OCI-LY1 (cell line): ENCODE data around the gene COL23A1.

Experiments used
- EZH2 ChIP-seq: fragments of 200-600 bp; sonication (generic), shearing (Covaris generic); IDR thresholded peaks from 2 replicates; pipeline ENCODE4 v1.8.0; 2017; ENCODE audit warnings: borderline replicate concordance, mixed run types, mild to moderate bottlenecking, antibody characterized with exemption, low read length, moderate library complexity, mixed read lengths
- TF ChIP-seq, protein P1 (sequence below): fragments of 200-600 bp; sonication (generic), shearing (Covaris generic); IDR thresholded peaks from 2 replicates; pipeline ENCODE4 v1.5.1; 2017; ENCODE audit warnings: mild to moderate bottlenecking, antibody characterized with exemption, low read length, moderate library complexity, mixed read lengths

DNA sequence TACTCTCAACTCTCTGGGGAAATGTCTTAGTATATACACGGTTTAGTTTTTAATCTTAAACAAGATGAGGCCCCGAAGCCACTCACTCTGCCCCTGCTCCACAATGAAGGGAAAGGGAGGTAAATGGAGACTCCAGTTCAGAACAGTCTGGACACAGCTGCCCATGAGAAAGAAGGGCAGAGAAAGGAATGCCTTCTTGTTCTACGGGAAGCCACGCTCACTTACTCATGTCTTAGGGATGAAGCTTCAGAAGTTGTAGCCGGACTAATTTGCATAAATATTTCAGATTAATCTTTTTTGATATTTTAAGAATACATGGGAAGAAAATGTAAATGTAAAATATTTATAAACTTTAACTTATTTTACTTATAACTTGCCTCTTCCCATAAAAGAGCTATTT lies 94.0 kb downstream of the COL23A1 start:
- TF ChIP-seq, protein P1, sequence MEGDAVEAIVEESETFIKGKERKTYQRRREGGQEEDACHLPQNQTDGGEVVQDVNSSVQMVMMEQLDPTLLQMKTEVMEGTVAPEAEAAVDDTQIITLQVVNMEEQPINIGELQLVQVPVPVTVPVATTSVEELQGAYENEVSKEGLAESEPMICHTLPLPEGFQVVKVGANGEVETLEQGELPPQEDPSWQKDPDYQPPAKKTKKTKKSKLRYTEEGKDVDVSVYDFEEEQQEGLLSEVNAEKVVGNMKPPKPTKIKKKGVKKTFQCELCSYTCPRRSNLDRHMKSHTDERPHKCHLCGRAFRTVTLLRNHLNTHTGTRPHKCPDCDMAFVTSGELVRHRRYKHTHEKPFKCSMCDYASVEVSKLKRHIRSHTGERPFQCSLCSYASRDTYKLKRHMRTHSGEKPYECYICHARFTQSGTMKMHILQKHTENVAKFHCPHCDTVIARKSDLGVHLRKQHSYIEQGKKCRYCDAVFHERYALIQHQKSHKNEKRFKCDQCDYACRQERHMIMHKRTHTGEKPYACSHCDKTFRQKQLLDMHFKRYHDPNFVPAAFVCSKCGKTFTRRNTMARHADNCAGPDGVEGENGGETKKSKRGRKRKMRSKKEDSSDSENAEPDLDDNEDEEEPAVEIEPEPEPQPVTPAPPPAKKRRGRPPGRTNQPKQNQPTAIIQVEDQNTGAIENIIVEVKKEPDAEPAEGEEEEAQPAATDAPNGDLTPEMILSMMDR = no peak
- no peak for TF ChIP-seq EZH2
